Measurements from ENCODE around the gene SEL1L.
"Not testable (repeated sequence)": the region's sequence is repeated elsewhere in the genome, so short reads cannot be mapped to it uniquely, and the experiment has no call there.

GRCh38 chr14:81541206-81541605 lies 7.6 kb upstream of the SEL1L start:
- TF ChIP-seq POLR2A (IDR thresholded peaks at IDR 0.05; ENCODE audit: low read length); GATA1 (IDR thresholded peaks at IDR 0.05; ENCODE audit: low read depth, low read length): not testable (repeated sequence)
